ENCODE results near the gene ACAP2.

The ACAP2 gene

DNA sequence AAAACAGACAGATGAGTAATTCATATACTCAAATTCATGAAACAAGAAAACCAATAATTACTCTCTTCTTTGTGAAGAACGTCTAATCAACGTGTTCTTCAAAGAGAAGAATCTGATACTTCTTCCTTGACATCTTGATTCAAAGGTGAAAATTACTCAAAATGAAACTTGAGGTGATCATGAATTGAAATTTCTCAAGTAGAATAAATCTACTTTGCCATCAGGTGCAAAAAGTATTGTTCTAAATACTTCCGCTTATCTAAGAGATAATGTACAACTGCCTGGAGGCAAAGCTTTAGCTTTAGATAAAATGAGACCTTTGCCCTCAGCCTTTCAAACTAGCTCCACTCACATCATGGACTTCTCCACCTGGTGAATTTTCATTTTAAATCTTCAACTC, 158.0 kb downstream of the ACAP2 start:
- DNase-seq: no peak

DNA sequence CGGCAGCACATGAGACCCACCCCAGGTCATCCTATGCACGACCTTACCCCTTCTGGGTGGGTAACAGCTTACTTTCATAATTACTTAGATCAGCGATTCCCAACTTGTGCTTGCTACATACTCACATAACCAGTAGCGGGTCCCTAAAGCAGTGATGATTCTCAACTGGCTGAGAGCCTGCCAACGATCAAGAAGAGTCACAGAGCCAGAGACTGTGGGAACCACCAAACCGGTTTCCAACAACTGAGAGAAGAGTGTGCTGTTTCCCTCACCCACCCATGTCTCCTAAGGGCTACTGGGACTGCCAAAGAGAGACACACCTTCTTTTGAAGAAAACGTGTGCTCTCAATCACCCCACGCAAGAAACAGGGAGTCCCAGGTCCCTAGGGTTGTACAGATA, 159.9 kb downstream of the ACAP2 start:
- DNase-seq: no peak

DNA sequence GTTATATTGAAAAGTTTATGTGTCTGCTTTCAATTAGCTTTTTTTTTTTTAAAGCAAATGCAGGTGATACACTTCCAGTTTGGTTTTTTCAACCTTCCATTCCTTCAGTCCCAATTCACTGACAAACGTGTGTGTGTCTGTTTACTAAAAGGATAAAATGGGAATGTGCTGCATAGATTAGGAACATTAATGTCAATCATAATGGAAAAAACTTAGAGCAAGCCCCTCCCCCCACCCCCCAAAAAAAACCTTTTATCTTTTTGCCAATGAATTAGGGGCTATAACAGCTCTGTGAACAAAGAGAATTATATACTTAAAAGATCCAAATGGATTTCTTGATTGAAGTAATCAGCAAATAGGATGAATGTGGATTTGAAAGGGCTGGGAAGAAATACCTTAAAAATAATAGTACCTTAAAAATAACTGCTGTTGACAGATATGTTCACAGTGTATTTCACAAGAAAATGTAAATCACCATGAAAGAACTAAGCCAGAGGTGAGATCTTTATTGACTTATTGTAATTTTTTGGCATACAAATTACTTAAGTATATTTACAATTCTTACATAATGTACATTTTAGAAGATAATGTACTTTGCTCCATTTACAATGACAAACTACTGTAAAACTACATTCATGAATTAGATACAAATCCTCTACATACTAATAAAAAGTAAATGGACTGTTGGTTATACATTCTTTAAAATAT, 168.4 kb downstream of the ACAP2 start:
- DNase-seq: no peak

DNA sequence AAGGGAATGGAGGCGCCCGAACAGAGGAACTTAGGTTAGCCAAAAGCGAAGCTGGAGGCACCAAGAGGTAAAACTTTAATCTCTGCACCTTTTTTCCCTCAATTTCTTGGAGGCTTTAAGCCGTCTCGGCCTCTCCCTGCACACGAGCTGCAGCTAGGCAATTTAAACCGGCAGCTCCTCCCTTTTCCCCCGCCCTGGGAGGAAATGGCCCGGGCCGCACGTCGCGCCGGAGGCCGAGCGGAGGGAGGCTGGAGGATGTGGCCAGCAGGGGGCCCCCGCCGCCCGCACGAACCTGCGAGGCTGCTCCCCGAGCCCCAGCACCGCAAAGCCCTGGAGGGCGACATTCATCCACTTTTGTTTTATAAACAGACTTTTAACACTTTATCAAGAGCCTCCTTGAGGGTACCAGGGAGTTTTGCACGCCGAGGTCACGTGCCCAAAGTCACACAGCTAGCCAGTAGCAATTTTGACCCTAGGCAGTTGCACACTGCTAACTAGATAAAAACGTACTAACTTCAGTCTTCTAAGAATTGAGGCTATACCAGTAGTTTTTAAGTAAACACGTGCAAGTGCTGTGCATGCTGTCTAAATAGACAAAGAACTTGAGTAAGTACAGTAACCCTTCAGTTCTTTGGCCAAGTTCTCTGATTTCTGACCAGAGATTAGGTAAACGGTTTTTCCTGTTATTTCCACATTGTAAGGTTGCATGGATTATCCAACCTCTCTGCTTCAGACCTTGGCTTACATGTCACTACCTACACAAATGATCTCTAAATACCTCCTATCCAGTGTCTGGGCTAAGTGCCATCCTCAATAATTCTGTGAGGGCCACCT, 171.2 kb downstream of the ACAP2 start:
- DNase-seq: peak; percentile 87

DNA sequence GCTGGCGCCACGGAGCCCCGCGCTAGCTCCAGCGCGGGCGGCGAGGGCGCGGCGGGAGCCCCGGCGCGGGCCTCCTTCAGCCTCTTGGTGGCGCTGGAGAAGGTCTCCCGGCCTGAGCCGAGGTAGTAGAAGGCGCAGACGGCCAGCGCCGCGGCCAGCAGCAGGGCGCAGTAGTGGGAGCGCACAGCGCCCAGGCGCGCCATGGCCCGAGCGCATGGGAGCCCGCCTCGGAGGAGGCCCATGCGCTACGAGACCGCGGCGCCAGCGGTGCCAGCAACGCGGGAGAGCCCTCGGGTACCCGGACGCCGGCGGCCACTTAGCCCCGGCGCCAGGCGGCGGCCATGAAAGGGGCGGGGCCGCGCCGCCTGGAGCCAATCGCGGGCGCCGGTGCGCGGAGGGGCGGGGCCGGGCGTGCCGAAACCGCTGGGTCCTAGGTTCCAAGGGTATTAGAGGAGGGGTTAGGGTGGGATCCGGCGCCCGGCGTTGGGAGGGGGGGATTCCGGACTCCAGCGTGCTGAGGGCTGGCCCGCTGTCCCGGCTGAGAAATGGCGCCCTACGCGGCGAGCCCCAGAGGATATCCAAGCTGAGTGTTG, 171.9 kb downstream of the ACAP2 start, which contains the start of gene XXYLT1:
Gene XXYLT1 (minus strand): TSS at position 343 of the 593 bp plus-strand sequence. CDS start 101 bp downstream, at position 242.
- peak; percentile 91 for DNase-seq

DNA sequence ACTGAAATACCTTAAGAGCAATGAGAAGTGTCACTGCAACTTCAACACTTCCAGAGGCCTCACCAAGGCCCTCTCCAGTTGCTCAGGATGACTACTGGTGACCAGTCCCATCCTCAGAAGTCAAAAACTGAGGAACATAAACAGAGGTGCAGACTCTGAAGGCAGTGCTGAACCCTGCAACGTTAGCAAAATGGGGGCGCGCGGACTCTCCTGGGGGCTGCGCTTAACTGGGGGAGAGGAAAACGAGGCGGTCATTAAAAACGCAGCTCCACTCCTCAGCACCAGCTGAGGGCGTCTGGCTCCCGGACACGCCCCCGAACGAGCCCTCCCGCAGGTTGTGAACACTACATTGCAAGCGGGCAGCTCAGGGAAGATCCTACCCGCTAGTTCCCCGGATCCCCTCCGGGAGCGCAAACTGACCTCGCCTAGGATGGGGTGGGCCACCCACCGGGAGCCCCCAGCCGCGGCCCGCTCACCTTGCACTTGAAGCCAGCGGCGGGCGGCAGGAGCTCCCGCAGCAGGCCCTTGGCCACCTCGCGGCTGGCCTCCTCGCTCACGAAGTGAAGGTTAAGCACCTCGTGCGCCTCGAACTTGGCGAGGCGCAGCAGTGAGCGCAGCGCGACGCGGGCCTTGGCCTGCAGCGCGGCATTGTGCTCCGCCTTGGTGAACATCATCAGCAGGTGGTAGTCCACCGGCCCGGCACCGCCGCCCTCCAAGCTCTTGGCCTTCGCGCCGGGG, 172.6 kb downstream of the ACAP2 start:
- peak; percentile 19 for DNase-seq

DNA sequence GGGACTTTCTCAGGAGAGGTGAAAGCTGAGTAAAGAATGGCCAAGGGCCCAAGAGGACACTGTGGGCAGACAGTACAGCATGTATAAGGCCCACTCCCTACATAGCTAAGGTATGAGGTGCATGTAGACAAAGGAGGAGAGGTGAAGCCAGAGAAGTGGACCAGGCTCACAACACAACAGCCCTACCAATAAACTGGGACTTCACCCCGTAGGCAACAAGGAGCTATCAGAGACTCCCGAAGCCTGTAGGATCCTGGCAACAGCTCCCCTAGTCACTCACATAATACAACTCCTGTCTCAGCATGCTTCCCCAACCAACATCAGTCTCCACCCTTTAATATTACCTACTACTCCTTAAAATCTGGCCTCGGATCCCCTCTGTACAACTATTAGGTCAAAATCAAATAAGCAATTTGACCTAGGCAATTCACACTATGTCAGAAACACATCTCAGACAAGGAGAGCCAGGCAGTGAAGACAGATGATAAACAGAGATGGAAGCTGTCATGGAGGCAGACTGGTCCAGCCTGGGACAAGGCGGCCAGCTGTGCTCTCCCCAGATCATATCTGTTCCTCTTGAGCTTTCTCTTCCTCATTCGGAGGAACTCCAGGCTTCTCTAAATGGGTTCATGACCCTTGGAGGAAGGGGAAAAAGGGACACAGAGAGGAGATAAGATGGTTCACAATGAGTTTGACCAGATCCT, 173.3 kb downstream of the ACAP2 start:
- DNase-seq: no peak

DNA sequence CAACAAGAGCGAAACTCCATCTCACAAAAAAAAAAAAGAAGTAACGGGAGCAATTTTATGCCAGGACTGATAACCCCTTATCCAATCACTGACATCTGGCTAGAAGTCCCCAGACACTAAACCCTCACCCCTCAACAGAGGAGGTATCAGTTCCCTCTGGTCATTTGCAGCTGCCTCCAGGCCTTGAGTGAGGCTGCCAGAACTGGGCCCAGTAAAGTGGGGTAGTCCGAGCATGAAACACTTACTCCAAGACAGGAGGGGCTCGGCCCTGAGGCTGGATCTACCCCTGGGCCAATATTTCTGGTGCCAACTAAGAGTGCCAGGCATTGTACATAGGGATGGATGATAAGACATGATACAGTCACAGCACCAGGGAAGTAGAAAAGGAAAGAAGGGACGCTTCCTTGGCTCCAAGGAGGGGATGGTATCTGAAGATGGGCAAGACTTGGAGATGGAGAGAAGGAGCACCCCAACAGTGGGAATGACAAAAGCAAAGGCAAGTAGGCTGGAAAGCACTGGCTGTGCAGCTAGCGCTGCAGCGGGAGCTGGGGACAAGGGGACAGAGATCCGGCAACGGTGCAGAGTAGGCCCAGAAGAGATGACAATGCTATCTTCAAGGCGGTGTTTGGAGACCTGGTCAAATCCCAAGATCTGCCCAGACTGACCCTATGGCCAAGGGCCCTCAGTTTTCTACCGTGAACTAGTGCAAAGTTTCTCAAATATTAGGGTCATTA, 174.1 kb downstream of the ACAP2 start:
- no peak for DNase-seq

DNA sequence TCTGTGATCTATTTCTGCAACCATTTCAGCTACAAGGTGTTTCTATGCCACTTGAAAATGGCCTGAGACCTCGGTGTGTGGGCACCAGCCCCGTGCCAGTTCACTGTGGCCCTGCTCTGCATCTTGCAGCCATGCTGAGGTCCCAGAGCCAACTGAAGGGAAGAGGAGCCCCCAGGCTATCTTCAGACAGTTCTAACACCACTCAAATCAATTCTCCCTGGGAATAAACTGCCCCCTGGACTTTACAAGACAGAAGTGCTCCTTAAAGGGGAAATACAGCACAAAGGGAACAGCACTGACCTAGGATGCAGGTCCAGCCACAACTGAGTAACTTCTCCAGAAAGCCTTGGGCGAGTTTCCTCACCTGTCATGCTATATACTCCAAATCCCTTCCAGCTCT, 175.7 kb downstream of the ACAP2 start:
- no peak for DNase-seq

DNA sequence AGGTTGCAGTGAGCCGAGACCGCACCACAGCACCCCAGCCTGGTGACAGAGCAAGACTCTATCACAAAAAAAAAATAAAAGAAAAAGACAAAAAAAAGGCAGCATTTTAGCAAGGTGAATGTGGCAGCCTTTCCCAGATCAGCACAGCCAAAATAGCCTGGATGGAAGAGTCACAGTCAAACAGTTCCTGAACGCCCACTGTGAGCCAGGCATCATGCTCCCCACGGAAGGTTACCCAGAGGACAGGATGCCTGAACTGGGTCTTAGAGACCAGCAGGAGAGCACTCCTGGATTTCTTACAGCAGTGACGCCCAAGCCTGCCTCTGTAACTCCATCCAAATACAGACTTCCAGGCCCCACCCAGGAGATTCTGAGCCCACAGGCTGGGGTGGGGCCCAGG, 176.4 kb downstream of the ACAP2 start:
- no peak for DNase-seq

DNA sequence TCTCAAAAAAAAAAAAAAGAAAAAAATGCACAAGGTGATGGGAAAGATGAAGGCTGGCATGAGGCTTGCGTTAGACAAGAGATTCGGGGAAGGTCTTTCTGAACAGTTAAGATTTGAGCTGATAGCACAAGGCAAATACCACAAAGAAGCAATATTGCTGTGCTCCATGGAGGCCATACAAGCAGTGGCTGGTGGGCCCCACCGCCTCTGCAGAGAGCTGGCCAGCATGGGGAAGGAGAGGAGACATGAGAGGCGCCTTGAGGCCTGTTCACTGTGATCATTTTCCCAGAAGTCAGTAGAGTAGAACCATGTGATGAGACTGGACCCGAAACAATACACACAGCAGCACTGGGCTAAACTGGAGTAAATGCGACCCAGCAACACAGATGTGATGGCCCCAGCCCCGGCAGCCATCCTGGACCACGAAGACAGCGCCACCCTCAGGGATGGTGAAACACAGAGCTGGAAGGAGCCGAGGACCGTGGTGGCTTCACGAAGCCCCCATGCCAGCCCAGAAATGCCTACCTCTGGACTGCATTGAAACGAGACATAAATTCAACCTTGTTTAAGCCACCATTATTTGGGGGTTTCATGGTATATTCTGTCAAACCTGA, 177.3 kb downstream of the ACAP2 start:
- DNase-seq: no peak

DNA sequence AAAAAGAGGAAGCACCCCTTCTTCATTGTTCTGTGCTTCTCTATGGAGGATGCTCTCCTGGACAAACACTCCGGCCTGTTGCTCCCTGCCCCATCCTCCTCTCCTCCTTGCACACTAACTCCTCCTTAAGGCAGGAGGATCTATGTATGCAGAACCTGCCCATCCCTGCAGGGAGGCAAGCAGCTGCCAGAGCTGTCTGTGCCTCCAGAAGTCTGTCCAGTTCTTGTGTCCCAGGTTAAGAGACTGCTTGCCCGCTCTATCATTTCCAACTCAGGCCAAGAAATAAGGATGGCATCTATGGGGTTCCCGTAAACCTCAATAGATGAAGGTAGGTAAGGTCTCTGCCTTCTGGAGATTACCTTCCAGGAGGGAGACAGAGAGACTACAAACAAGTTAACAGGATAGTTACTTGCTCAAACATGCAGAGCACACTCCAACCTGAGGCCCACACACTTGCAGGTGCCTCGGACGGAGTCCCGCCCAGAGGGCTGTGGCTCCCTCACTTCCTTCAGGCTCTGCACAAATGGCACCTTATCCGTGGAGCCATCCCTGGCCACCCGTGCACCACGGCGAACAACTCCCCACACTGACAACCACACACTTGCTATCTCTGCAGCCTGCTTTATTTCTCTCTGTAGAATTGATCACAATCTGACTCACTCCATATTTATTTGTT, 178.8 kb downstream of the ACAP2 start:
- no peak for DNase-seq

DNA sequence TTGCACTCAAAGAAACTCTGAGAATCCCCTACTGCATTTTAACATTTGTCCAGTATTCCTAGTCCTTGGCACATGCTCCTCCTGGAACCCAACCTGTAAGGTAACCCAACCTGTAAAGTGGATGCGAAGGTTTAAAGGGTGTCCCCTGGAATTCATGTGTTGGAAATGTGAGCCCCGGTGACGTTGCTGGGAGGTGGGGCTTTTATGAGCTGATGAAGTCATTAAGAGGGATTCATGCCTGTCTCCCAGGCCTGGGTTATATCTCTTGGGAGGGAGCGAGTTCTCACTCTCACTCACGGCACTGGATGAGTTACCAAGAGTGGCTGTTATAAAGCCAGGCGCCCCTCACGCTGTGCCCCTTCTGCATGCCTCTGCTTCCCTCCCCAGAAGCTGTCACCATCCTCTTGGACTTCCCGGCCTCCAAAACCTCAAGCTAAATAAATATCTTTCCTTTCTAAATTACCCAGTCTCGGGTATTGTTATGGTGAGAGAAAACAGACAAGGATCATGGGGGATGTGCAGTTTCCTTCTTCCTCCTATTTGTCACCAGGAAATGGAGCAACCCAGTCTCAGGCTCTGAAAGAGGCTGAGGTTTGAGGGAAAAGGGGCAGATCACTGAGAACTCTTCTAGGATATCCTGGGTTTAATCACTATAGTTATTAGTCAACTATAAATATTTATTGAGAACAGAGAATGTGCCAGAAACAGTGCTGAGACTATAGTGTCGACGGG, 179.5 kb downstream of the ACAP2 start:
- DNase-seq: no peak

DNA sequence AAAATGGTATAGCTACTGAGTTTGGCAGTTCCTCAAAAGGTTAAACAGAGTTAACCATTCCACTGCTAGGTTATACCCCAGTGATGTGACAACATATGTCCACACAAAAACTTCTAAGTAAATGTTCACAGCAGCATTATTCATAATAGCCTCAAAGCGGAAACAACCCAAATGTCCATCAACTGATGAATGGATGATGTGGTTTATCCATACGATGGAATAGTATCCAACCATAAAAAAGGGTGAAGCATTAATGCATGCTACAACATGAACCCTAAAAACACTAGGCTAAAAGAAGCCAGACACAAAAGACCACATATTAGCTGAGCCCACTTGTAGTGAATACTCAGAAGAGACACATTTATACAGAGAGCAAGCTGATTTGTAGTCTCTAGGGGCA, 180.9 kb downstream of the ACAP2 start:
- DNase-seq: no peak

DNA sequence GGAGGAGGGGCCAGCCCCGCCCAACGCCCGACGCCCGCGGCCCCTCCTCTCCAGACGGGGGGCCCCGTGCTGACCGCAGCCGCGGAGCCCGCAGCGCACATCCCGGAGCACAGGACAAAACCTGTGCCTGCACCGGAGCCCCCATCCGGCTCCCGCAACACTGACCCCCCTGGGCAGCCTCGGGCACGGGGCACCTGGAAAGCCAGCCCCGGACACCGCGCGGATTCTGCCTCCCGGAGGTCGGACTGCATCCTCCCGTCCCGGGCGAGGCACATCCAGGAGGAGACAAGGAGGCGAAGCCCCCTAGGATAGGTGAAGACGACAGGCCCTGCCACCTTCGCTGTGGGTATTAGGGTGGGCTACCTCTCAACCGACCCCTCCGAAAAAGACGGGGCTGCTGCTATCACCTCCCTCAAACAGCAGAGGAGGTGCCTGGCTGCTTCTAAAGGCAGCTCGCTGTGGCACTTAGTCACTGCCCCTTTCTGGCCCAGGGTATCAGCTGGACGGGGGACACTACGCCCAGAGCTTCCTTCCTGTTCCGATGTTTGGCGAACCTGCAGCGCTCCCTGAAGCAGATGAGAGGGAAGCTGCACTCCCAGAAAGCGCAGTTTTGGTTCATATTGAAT, 182.4 kb downstream of the ACAP2 start:
- peak; percentile 40 for DNase-seq

DNA sequence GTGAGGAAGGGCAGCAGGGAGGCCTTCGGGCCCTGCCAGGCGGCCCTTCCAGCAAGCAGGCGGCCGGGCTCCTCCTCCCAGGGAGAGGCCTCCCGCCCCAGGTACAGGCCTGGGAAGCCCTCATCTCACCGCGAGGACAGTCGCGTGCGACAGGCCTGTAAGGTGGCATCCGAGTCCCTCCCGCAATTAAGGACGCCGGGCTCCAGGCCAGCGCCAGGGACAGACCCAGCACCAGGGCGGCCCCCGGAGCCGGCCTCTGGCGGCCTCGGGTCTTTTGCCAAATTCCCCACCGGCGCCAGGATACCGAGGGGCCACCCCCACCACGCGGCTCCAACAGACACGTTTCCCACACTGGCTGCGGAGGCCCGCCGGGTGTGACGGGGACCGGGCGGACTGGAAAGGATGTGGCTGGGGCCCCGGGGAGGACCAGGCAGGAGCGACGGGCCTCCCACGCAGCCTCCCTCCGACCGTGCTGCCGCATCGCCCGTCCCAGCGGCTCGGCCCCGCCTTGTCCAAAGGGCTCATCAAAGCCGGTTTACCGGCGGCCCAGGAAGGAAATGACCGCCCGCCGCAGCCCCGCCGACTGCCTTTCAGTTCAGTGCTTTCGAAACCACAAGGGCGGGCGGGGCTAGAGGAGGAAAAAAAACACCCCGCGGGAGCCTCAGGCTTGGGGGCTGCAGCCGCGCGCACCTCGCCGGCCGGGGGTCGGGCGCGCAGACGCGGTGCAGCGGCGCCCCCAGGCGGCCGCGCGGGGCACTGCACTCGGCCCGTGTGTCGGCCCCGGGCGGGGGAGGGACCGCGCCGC, 183.1 kb downstream of the ACAP2 start:
- DNase-seq: peak; percentile 94

DNA sequence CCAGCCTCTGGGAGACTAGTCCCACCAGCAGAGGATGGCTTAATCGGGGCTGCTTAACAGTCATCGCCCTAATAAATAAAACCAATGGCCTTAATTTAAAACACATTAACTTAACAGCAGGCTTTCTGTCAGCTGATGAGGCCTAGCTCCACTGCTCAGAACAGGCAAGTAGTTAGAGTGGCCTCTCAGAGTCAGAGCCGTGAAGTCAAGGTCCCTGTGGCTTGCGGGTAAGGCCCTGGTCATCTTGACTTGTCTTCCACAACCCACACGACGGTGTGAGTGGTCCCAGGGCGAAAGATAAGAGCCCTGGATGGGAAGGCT, 183.7 kb downstream of the ACAP2 start:
- peak; percentile 39 for DNase-seq

DNA sequence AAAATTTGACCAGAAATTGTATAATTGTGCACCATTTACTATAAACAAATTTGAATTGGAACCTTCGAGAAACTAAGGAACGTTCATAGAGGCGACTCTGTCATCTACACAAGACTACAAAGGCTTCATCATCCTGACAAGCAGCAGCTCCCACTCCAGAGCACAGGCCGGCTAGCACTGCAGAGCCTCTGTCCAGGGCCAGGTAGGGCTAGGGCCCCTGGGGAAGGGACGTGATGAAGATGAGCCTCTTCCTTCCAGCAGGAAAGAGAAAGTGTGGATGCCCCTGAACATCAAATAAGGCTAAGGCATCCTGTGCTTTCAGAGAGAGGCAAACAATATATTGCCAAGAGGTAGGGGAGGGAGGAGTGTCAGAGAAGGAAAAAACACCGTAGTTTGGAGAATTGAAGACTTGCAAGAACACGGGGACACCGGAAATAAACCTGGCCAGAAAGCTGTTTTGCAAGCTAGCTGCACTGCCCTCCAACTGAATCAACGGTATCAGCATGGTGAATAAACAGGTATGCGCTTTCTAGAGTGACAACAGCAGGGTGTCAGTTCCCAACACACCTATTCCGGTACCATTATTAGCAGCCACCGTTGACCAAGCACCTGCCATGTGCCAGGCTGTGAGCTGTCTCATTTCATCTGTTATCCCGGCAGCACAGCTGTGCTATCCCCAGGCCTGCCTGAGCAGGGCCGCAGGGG, 184.2 kb downstream of the ACAP2 start:
- peak; percentile 20 for DNase-seq
